PC-3 (cell line): ENCODE measurements around the gene ADK. TPM values are rescaled to one million over a fixed set of nuclear protein-coding genes. Genes with fewer than 3 reads are reported as not detected.

Experiments
- ATAC-seq: fragments of 200-7000 bp; cut with Tn5 transposase; 2 replicates; pipeline ENCODE4 v1.9.1; 2020; ENCODE audit warnings: mild to moderate bottlenecking, moderate library complexity
- BruUV-seq: library from RNA; stranded (reverse); fragments of 400-500 nt; replicated peaks from 2 replicates; lab custom pipeline; 2021; lab: Mats Ljungman, UMichigan
- CTCF ChIA-PET: fragments of 300-600 bp; sonication (Branson Sonifier 250); formaldehyde crosslinking; loops from one replicate; lab custom pipeline; 2022; ENCODE audit warnings: antibody characterized with exemption; lab: Charles Lee
- POLR2A ChIA-PET: fragments of 300-600 bp; sonication (Branson Sonifier 250); formaldehyde crosslinking; loops from one replicate; lab custom pipeline; 2022; ENCODE audit warnings: antibody characterized with exemption; ENCODE audit not compliant: unreplicated experiment; lab: Charles Lee
- DNase-seq: peaks from one replicate; pipeline ENCODE4 v3.0.0-alpha.2; 2015
- H2AFZ ChIP-seq: fragments of 300-600 bp; sonication (generic); 2 replicates; pipeline ENCODE4 v1.6.0; 2016; ENCODE audit warnings: antibody characterized with exemption, low read length
- H3F3A ChIP-seq: fragments of 300-600 bp; sonication (generic); one replicate; pipeline ENCODE4 v1.6.0; 2017; ENCODE audit warnings: antibody characterized with exemption, low read length, control low read depth, mild to moderate bottlenecking; ENCODE audit not compliant: unreplicated experiment
- H3K27ac ChIP-seq: fragments of 300-600 bp; sonication (generic); 2 replicates; pipeline ENCODE4 v1.5.1; 2016; ENCODE audit warnings: mild to moderate bottlenecking, low read length
- H3K27me3 ChIP-seq: fragments of 300-600 bp; sonication (generic); 2 replicates; pipeline ENCODE4 v1.6.1; 2016; ENCODE audit warnings: low read length, mixed read lengths
- H3K36me3 ChIP-seq: fragments of 300-600 bp; sonication (generic); 2 replicates; pipeline ENCODE4 v1.6.1; 2016; ENCODE audit warnings: low read depth, mixed run types, low read length, mixed read lengths
- H3K4me1 ChIP-seq: fragments of 300-600 bp; sonication (generic); 2 replicates; pipeline ENCODE4 v1.5.1; 2016; ENCODE audit warnings: low read length; ENCODE audit not compliant: insufficient read depth
- H3K4me2 ChIP-seq: fragments of 300-600 bp; sonication (generic); 2 replicates; pipeline ENCODE4 v1.6.0; 2016; ENCODE audit warnings: low read length
- H3K4me3 ChIP-seq: fragments of 300-600 bp; sonication (generic); 2 replicates; pipeline ENCODE4 v1.5.1; 2016; ENCODE audit warnings: mild to moderate bottlenecking, low read length, mixed read lengths
- H3K79me2 ChIP-seq: fragments of 300-600 bp; sonication (generic); 2 replicates; pipeline ENCODE4 v1.6.1; 2017; ENCODE audit warnings: low read length, mixed read lengths
- H3K9ac ChIP-seq: fragments of 300-600 bp; sonication (generic); 2 replicates; pipeline ENCODE4 v1.6.0; 2016; ENCODE audit warnings: mild to moderate bottlenecking, low read length
- H3K9me2 ChIP-seq: fragments of 300-600 bp; sonication (generic); replicated peaks from 2 replicates; pipeline ENCODE4 v1.6.1; 2016; ENCODE audit warnings: mixed run types, low read length, mixed read lengths
- H3K9me3 ChIP-seq: fragments of 300-600 bp; sonication (generic); 2 replicates; pipeline ENCODE4 v1.6.1; 2016; ENCODE audit warnings: low read length, mixed read lengths
- H4K20me1 ChIP-seq: fragments of 300-600 bp; sonication (generic); 2 replicates; pipeline ENCODE4 v1.6.1; 2016; ENCODE audit warnings: low read length, mixed read lengths
- CTCF ChIP-seq: fragments of 300-600 bp; sonication (generic); conservative IDR thresholded peaks from 2 replicates; pipeline ENCODE4 v1.5.1; 2017; ENCODE audit warnings: antibody characterized with exemption, low read depth, mild to moderate bottlenecking, low read length
- EZH2 ChIP-seq: fragments of 300-600 bp; sonication (generic); IDR thresholded peaks from one replicate; pipeline ENCODE4 v1.6.1; 2017; ENCODE audit warnings: antibody characterized with exemption, mild to moderate bottlenecking, low read length; ENCODE audit not compliant: unreplicated experiment
- EZH2phosphoT487 ChIP-seq: fragments of 300-600 bp; sonication (generic); IDR thresholded peaks from 2 replicates; pipeline ENCODE4 v1.6.1; 2018; ENCODE audit warnings: mild to moderate bottlenecking, antibody characterized with exemption, low read length, borderline replicate concordance
- intact Hi-C: fragments of 100-400 bp; cut with micrococcal nuclease; formaldehyde crosslinking; loops from 2 replicates; pipeline ENCODE4 v1.9.0; 2023
- total RNA-seq: library from RNA; depleted of rRNA; stranded (reverse); fragments of >200 nt; gene quantifications from 2 replicates; pipeline ENCODE4 v1.2.3, GENCODE V29; 2014

Gene ADK
- total RNA-seq, 1 experiment from 2014 or later: 256 TPM

DNA sequence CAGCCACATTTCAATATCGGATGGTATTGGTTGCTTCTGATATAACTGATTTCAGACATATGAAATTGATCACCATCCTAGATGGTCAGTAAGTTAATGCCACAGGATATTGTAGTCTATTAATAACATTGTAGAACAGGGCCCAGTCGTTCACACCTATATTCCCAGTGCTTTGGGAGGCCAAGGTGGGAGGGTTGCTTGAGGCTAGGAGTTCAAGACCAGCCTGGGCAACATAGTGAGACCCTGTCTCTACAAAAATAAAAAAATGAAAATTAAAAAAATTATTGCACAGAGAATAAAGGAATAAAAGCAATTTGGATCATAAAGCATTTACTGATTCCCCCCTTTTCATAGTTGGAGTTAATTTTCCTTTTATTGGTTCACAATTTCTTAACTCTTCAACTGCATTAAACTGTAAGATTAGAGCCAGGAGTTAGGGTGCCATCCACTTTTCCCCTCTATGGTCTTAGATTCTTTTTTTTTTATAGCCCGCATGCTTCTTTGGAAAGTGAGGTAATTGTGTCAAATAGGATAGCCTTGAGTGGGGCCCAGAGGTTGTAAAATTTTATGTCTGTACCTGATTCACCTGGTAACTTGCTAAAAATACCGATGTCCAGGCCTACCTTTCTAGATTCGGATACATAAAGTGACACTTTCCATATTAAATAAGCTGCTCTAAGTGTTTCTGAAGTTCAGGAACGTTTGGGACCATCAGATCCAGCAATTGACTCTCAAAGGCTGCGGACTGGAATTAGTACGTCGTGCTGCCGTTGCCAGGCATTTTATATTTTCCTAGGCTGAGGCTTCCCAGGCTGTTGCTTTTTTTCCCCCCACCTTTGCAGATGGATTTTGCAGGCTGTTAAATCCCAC, 24.7 kb downstream of the ADK start:
- Histone ChIP-seq H3K4me2 (peak overlapping the region; percentile 77), H3K27me3 (no peaks in the 10 kb centered on the region), H3K36me3 (peaks cover 14% of the 10 kb centered on the region), H3K9ac (peak overlapping the region; percentile 78), H2AFZ (peak overlapping the region; percentile 72), H4K20me1 (peaks cover 25% of the 10 kb centered on the region), H3F3A (no peaks in the 10 kb centered on the region), H3K4me3 (peak overlapping the region; percentile 69), H3K27ac (peak overlapping the region; percentile 76), H3K79me2 (peaks cover 54% of the 10 kb centered on the region), H3K9me3 (no peaks in the 10 kb centered on the region), H3K4me1 (peaks cover 36% of the 10 kb centered on the region), H3K9me2 (no peaks in the 10 kb centered on the region)
- intact Hi-C loops: loop anchor here (1.0 to 5.0 kb wide), 6 partner anchors 15 to 1227 kb away; partner anchors contain the start of genes ADK, KAT6B and ZNF503
- CTCF ChIA-PET: interaction anchor here (1.0 kb wide), 3 partner anchors 23 to 289 kb away, joined by 3 to 6 read pairs (median 3); no protein-coding TSS in a partner anchor
- POLR2A ChIA-PET: interaction anchor here (0.5 to 2.1 kb wide), 14 partner anchors 12 to 666 kb away, joined by 3 to 18 read pairs (median 5); partner anchors contain the start of genes ADK and AP3M1
- BruUV-seq: TSS peak; percentile 87
- TF ChIP-seq CTCF (no peak), EZH2phosphoT487 (no peak), EZH2 (no peak)
- DNase-seq: no peak
- no peak for ATAC-seq

GRCh38 chr10:74176380-74177139, 25.5 kb downstream of the ADK start:
- ChIA-PET CTCF (interaction anchor here (0.5 to 2.3 kb wide), 6 partner anchors 24 to 357 kb away, joined by 3 to 9 read pairs (median 3); partner anchors contain the start of genes ADK and AP3M1), POLR2A (interaction anchor here (0.5 to 2.1 kb wide), 15 partner anchors 11 to 665 kb away, joined by 3 to 18 read pairs (median 4); partner anchors contain the start of genes ADK and AP3M1)
- TF ChIP-seq EZH2phosphoT487: peak; percentile 100
- no peak for TF ChIP-seq EZH2
- TF ChIP-seq CTCF: 0 out of 2 replicates have a peak, but pooled peaks have one; percentile 6
- Histone ChIP-seq H4K20me1 (peaks cover 30% of the 10 kb centered on the region), H3K4me1 (peaks cover 40% of the 10 kb centered on the region), H3K9me2 (no peaks in the 10 kb centered on the region), H3K4me2 (peak overlapping the region; percentile 77), H3K79me2 (peaks cover 58% of the 10 kb centered on the region), H3F3A (no peaks in the 10 kb centered on the region), H2AFZ (peak overlapping the region; percentile 72), H3K27ac (peak overlapping the region; percentile 76), H3K9me3 (no peaks in the 10 kb centered on the region), H3K27me3 (no peaks in the 10 kb centered on the region), H3K4me3 (peak overlapping the region; percentile 69), H3K9ac (peak overlapping the region; percentile 78), H3K36me3 (peaks cover 16% of the 10 kb centered on the region)
- DNase-seq (peak; percentile 100), ATAC-seq (peak; percentile 94)
- intact Hi-C loops: loop anchor here (1.0 to 5.0 kb wide), 7 partner anchors 10 to 1226 kb away; partner anchors contain the start of genes ADK, KAT6B and ZNF503
- no TSS peak for BruUV-seq
